ENCODE results near the gene HAGH.

- TF ChIP-seq RAD21 (conservative IDR thresholded peaks at IDR 0.05 in 1 of 2, IDR thresholded peaks at IDR 0.05 in 1 of 2) = no peak
- no peak for TF ChIP-seq CTCF (IDR thresholded peaks at IDR 0.05)
- TF ChIP-seq POLR2AphosphoS2 (conservative IDR thresholded peaks at IDR 0.05; ENCODE audit: low read length) = no peak
- no peak for TF ChIP-seq EHMT2 (IDR thresholded peaks at IDR 0.05; ENCODE audit: low read depth)
- TF ChIP-seq, protein P1, sequence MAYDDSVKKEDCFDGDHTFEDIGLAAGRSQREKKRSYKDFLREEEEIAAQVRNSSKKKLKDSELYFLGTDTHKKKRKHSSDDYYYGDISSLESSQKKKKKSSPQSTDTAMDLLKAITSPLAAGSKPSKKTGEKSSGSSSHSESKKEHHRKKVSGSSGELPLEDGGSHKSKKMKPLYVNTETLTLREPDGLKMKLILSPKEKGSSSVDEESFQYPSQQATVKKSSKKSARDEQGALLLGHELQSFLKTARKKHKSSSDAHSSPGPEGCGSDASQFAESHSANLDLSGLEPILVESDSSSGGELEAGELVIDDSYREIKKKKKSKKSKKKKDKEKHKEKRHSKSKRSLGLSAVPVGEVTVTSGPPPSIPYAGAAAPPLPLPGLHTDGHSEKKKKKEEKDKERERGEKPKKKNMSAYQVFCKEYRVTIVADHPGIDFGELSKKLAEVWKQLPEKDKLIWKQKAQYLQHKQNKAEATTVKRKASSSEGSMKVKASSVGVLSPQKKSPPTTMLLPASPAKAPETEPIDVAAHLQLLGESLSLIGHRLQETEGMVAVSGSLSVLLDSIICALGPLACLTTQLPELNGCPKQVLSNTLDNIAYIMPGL (CRISPR knock-in tag; IDR thresholded peaks at IDR 0.05; ENCODE audit: borderline replicate concordance) = no peak
- no peak for TF ChIP-seq NFE2L2 (conservative IDR thresholded peaks at IDR 0.05; ENCODE audit: low read length)
- TF ChIP-seq KDM1A (IDR thresholded peaks at IDR 0.05; ENCODE audit: low read depth) = no peak
- TF ChIP-seq CHD2 (IDR thresholded peaks at IDR 0.05; ENCODE audit: low read length, partially characterized antibody) = no peak
- no peak for TF ChIP-seq SMC3 (IDR thresholded peaks at IDR 0.05)
- no peak for TF ChIP-seq JUN (IDR thresholded peaks at IDR 0.05)
- no peak for TF ChIP-seq MAFK (IDR thresholded peaks at IDR 0.05; ENCODE audit: partially characterized antibody)
- no peak for TF ChIP-seq POLR2A (IDR thresholded peaks at IDR 0.05; ENCODE audit: low read length)
- no peak for TF ChIP-seq EP300 (IDR thresholded peaks at IDR 0.05)
These were observed 39.6 kb downstream of the HAGH start for GRCh38 chr16:1787056-1787321.
